ENCODE results near the gene TP53BP1. TPM values are rescaled to one million over a fixed set of nuclear protein-coding genes. Genes with fewer than 3 reads are reported as not detected.

Gene TP53BP1
- total RNA-seq, 1 donor from 2014 or later = 99.5 TPM

- Mint-ChIP-seq H3K4me1 (no peaks in the 10 kb centered on the region), H3K27me3 (ENCODE audit: low read depth) (no peaks in the 10 kb centered on the region), H3K27ac (ENCODE audit: unreplicated experiment) (no peak overlapping the region), H3K4me3 (no peak overlapping the region), H3K9me3 (no peaks in the 10 kb centered on the region), H3K36me3 (ENCODE audit: low read depth) (peaks cover 16% of the 10 kb centered on the region)
- DNase-seq (ENCODE audit: low read depth, low spot score) = no peak
- TF ChIP-seq CTCF (conservative IDR thresholded peaks at IDR 0.05) = no peak
Observed at GRCh38 chr15:43463998-43464397, 29.0 kb downstream of the TP53BP1 start.

GRCh38 chr15:43463507-43463906 lies 29.4 kb downstream of the TP53BP1 start:
- H3K9me3 Mint-ChIP-seq = no peaks in the 10 kb centered on the region
- TF ChIP-seq CTCF (conservative IDR thresholded peaks at IDR 0.05) = no peak
- H3K27ac Mint-ChIP-seq (ENCODE audit: unreplicated experiment) = peak overlapping the region; percentile 3
- H3K27me3 Mint-ChIP-seq (ENCODE audit: low read depth) = no peaks in the 10 kb centered on the region
- peaks cover 16% of the 10 kb centered on the region for H3K36me3 Mint-ChIP-seq (ENCODE audit: low read depth)
- H3K4me1 Mint-ChIP-seq = no peaks in the 10 kb centered on the region
- no peak for DNase-seq (ENCODE audit: low read depth, low spot score)
- no peak overlapping the region for H3K4me3 Mint-ChIP-seq

- H3K4me3 Mint-ChIP-seq = no peak overlapping the region
- H3K27me3 Mint-ChIP-seq (ENCODE audit: low read depth) = no peaks in the 10 kb centered on the region
- TF ChIP-seq CTCF (conservative IDR thresholded peaks at IDR 0.05) = no peak
- H3K9me3 Mint-ChIP-seq = no peaks in the 10 kb centered on the region
- peaks cover 10% of the 10 kb centered on the region for H3K36me3 Mint-ChIP-seq (ENCODE audit: low read depth)
- no peak overlapping the region for H3K27ac Mint-ChIP-seq (ENCODE audit: unreplicated experiment)
- DNase-seq (ENCODE audit: low read depth, low spot score) = no peak
- H3K4me1 Mint-ChIP-seq = no peaks in the 10 kb centered on the region
Observed at GRCh38 chr15:43449981-43450380, 43.0 kb downstream of the TP53BP1 start.

- no peak for TF ChIP-seq CTCF (conservative IDR thresholded peaks at IDR 0.05)
- no peak for DNase-seq (ENCODE audit: low read depth, low spot score)
- Mint-ChIP-seq H3K4me1 (peaks cover 3% of the 10 kb centered on the region), H3K36me3 (ENCODE audit: low read depth) (peaks cover 15% of the 10 kb centered on the region), H3K27ac (ENCODE audit: unreplicated experiment) (no peak overlapping the region), H3K4me3 (no peak overlapping the region), H3K9me3 (no peaks in the 10 kb centered on the region), H3K27me3 (ENCODE audit: low read depth) (no peaks in the 10 kb centered on the region)
Observed at GRCh38 chr15:43446344-43446743, 46.6 kb downstream of the TP53BP1 start.

- Mint-ChIP-seq H3K4me3 (no peak overlapping the region), H3K9me3 (no peaks in the 10 kb centered on the region), H3K27ac (ENCODE audit: unreplicated experiment) (peak overlapping the region; percentile 57), H3K36me3 (ENCODE audit: low read depth) (peaks cover 7% of the 10 kb centered on the region), H3K4me1 (peaks cover 10% of the 10 kb centered on the region), H3K27me3 (ENCODE audit: low read depth) (no peaks in the 10 kb centered on the region)
- TF ChIP-seq CTCF (conservative IDR thresholded peaks at IDR 0.05) = no peak
- DNase-seq (ENCODE audit: low read depth, low spot score) = no peak
Observed at GRCh38 chr15:43441316-43441715, 51.6 kb downstream of the TP53BP1 start.
